GM18505 (cell line): ENCODE data around the gene SNX15.

Experiments
- ATAC-seq: cut with Tn5 transposase; IDR thresholded peaks from one replicate; pipeline ENCODE4 v1.9.1; 2021; ENCODE audit not compliant: unreplicated experiment
- POLR2A ChIP-seq: IDR thresholded peaks from 4 replicates; pipeline ENCODE4 v1.6.1; 2011; ENCODE audit warnings: borderline replicate concordance; ENCODE audit not compliant: insufficient read depth, insufficient read length; ENCODE audit errors: extremely low read depth

SNX15 gene

DNA sequence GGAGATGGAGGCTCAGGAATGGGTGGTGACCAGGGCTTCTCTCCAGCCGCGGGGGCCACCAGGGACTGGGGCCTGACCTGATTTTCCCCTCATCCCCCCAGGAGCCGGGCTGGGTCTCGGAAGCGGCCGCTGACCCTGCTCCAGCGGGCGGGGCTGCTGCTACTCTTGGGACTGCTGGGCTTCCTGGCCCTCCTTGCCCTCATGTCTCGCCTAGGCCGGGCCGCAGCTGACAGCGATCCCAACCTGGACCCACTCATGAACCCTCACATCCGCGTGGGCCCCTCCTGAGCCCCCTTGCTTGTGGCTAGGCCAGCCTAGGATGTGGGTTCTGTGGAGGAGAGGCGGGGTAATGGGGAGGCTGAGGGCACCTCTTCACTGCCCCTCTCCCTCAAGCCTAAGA lies 60.6 kb downstream of the SNX15 start:
- TF ChIP-seq POLR2A: no peak
- no peak for ATAC-seq

- ATAC-seq: no peak
- TF ChIP-seq POLR2A: no peak
Measured at GRCh38 chr11:65089621-65090020, 62.4 kb downstream of the SNX15 start.
